ENCODE measurements around the gene PNMA5.

- TF ChIP-seq CTCF (IDR thresholded peaks at IDR 0.05; ENCODE audit: low read depth, low read length) (no peak), EZH2phosphoT487 (IDR thresholded peaks at IDR 0.05; ENCODE audit: low read depth) (no peak)
Observed at GRCh38 chrX:153029875-153030274, 36.0 kb upstream of the PNMA5 start.
